H1 (cell line): Measurements from ENCODE around the gene FAH. TPM values are rescaled to one million over a fixed set of nuclear protein-coding genes. Genes with fewer than 3 reads are reported as not detected.

Experiments used
- BCL11A ChIP-seq, 2 experiments: IDR thresholded peaks; one replicate each; pipeline ENCODE4 v1.6.1; 2011; ENCODE audit warnings: low read depth in 2 of 2, low read length in 2 of 2, mild to moderate bottlenecking in 2 of 2
- EGR1 ChIP-seq: IDR thresholded peaks from 2 replicates; pipeline ENCODE4 v1.6.1; 2011; ENCODE audit warnings: low read depth, low read length, borderline replicate concordance
- GABPA ChIP-seq: IDR thresholded peaks from 2 replicates; pipeline ENCODE4 v1.6.1; 2011; ENCODE audit warnings: mild to moderate bottlenecking, low read length, moderate library complexity, borderline replicate concordance; ENCODE audit not compliant: insufficient read depth
- JUND ChIP-seq: IDR thresholded peaks from 2 replicates; pipeline ENCODE4 v1.6.1; 2011; ENCODE audit warnings: mild to moderate bottlenecking, improper control_type of control experiment, low read length
- MAFK ChIP-seq: IDR thresholded peaks from 2 replicates; pipeline ENCODE4 v1.6.1; 2012; ENCODE audit warnings: low read depth, mild to moderate bottlenecking, improper control_type of control experiment, low read length
- NRF1 ChIP-seq: IDR thresholded peaks from 2 replicates; pipeline ENCODE4 v1.6.1; 2011; ENCODE audit warnings: mild to moderate bottlenecking, low read depth, low read length, improper control_type of control experiment
- POLR2A ChIP-seq, 2 experiments: IDR thresholded peaks; 1 replicate in 1 of 2; 2 replicates in 1 of 2; pipeline ENCODE4 v1.6.1; 2011; ENCODE audit warnings: low read depth in 2 of 2, low read length in 2 of 2, mild to moderate bottlenecking in 2 of 2; ENCODE audit errors: control extremely low read depth in 1 of 2
- RBBP5 ChIP-seq: IDR thresholded peaks from 2 replicates; pipeline ENCODE4 v1.7.1; 2012; ENCODE audit warnings: low read depth, mild to moderate bottlenecking, inconsistent platforms, low read length, moderate library complexity, borderline replicate concordance
- TAF1 ChIP-seq: IDR thresholded peaks from 2 replicates; pipeline ENCODE4 v1.6.1; 2011; ENCODE audit warnings: mild to moderate bottlenecking, low read depth, low read length
- polyA plus RNA-seq, 7 experiments: library from polyadenylated mRNA; depleted of rRNA in 3 of 7; stranded (reverse) in 5 of 7; unstranded in 2 of 7; fragments of >200 nt in 5 of 7; fragments of 200-250 nt in 2 of 7; gene quantifications; 1 replicate in 5 of 7; 2 replicates in 1 of 7; 4 replicates in 1 of 7; pipeline versions ENCODE4 v1.2.1 to v1.2.3, GENCODE V29; 2011 to 2013; ENCODE audit warnings: missing spikeins in 2 of 7, mixed read lengths in 2 of 7
- total RNA-seq: library from RNA; stranded (reverse); fragmentation: NEBNext Ultra II Directional; extraction: Animal tissue kit (Norgen Biotek cat#: 25700); gene quantifications from 2 replicates; pipeline ENCODE4 v1.2.1, GENCODE V29; 2021

The FAH gene
- total and polyA plus RNA-seq, 2 of the 8 experiments (the other 6 are each of a cell fraction or from before 2014, with no cell fraction given): 20.0 to 21.7 TPM

- TF ChIP-seq MAFK (peak; percentile 51; the same call in 1 of the 2 replicates), TAF1 (no peak), BCL11A (IDR thresholded peaks at IDR 0.05; ENCODE audit: low read depth in 2 of 2, low read length in 2 of 2) (no peak), GABPA (no peak), NRF1 (no peak), EGR1 (no peak), RBBP5 (no peak), POLR2A (IDR thresholded peaks at IDR 0.05; ENCODE audit: control extremely low read depth in 1 of 2, low read depth in 2 of 2, low read length in 2 of 2) (no peak), JUND (peak; percentile 52; the same call in 1 of the 2 replicates)
Measured at GRCh38 chr15:80188251-80188650, 35.5 kb downstream of the FAH start (continued).
